Large intestine (tissue), 3 donors: ENCODE results near the gene CRABP1. TPM values are rescaled to one million over a fixed set of nuclear protein-coding genes. Genes with fewer than 3 reads are reported as not detected.
A peak's percentile ranks its signal among the peaks of the same experiment; 100 is the strongest.

Experiments
- DNase-seq, 2 donors: peaks; one replicate each; pipeline versions ENCODE4 v3.0.0 to v3.0.0-alpha.2; 2013
- H3K27ac ChIP-seq: one replicate; pipeline ENCODE4 v1.5.1; 2013; ENCODE audit warnings: low read length
- H3K27me3 ChIP-seq: 2 replicates; pipeline ENCODE4 v1.6.1; 2013; ENCODE audit warnings: low read length; ENCODE audit not compliant: control insufficient read depth, insufficient read depth
- H3K36me3 ChIP-seq: 2 replicates; pipeline ENCODE4 v1.6.1; 2013; ENCODE audit warnings: low read length; ENCODE audit not compliant: control insufficient read depth, insufficient read depth
- H3K4me1 ChIP-seq: one replicate; pipeline ENCODE4 v1.6.1; 2013; ENCODE audit warnings: low read length; ENCODE audit not compliant: control insufficient read depth, insufficient read depth
- H3K4me3 ChIP-seq: one replicate; pipeline ENCODE4 v1.5.1; 2013; ENCODE audit warnings: low read length
- H3K9me3 ChIP-seq: one replicate; pipeline ENCODE4 v1.6.1; 2013; ENCODE audit warnings: mild to moderate bottlenecking, low read depth, low read length, moderate library complexity; ENCODE audit not compliant: control insufficient read depth
- WGBS: methylation state at CpG from one replicate; pipeline ENCODE4 v1.1.5; 2013; ENCODE audit warnings: low lambda C conversion rate; ENCODE audit not compliant: insufficient coverage; 5-methylcytosine and 5-hydroxymethylcytosine counted together
- polyA plus RNA-seq: library from polyadenylated mRNA; unstranded; fragments of 120-200 nt; gene quantifications from one replicate; pipeline ENCODE4 v1.2.1, GENCODE V29; 2013

CRABP1 gene
- polyA plus RNA-seq, 1 donor: 16.9 TPM

DNA sequence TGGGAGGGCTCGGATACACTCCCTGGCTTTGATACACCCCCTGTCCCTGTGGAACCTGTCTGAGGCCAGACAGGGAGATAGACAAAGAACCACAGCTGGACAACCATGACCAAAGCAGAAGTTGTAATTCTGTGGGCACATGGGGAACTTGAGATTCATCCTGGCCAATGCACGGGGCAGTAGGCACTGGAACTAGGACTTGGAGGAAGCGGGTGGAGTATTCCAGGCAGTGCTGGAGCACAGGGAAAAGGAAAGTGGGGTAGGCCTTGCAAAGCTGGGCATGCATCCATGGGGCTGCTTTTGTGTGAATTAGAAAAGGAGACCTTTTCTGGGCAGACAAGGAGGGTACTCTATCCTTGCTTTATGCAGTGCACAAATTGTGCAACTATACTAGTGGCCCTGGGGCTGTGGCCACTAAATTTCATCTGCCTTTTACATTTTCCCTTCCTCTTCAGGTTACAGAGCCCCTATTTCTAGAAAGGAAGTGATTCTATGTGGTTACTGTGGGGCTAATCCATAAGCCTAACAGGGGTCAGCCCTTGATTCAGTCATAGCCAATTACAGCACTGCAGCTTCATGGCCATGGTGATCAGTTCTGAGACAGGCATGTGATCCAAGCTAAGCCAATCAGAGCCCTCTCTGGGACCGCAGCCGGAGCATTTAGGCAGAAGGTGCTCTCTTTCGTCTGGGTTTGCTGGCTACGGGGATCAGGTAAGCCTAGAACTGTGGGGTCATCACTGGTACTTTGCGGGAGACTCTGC lies 21.0 kb downstream of the CRABP1 start:
- H3K36me3 ChIP-seq: no peaks in the 10 kb centered on the region
- no peaks in the 10 kb centered on the region for H3K9me3 ChIP-seq
- 83% methylated on average over 1 of the region's 8 CpGs for WGBS
- no peak for DNase-seq
- no peak overlapping the region for H3K27ac ChIP-seq
- no peaks in the 10 kb centered on the region for H3K27me3 ChIP-seq
- no peak overlapping the region for H3K4me3 ChIP-seq
- H3K4me1 ChIP-seq: no peaks in the 10 kb centered on the region

DNA sequence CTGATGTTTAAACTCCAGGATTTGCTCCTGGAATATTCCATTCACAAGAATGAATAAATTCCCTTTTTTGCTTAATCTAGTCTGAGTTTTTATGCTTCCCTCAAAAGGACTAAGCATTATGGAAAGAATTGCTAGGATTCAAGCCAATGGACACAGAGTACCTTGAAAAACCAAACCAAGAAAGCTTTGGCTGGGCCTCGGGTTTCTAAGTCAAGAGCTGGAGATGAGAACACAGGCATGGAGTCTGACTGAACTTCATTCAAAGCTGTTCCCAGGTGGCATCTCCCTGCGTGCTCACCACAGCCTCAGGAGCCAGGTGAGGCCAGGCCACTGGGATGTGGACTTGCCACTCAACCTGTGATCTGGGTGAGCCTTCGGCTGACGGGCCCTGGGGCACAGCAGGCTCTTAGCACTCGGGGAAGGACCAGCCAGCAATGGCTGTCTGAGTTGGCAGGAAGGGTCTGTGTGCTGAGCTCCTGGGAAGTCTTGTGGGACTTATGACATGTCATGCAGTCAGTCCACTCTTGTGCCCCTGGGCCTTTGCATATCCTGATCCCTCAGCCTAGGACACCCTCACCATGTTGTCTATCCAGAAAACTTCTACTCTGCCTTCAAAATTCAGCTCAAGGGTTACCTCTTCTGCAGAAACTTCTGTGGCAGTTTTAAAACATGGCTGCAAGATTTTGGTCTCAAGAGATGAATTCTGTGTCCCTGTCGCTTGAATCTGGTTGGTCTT lies 21.8 kb downstream of the CRABP1 start:
- no CpG with 5 or more reads among the region's 6 CpGs for WGBS

DNA sequence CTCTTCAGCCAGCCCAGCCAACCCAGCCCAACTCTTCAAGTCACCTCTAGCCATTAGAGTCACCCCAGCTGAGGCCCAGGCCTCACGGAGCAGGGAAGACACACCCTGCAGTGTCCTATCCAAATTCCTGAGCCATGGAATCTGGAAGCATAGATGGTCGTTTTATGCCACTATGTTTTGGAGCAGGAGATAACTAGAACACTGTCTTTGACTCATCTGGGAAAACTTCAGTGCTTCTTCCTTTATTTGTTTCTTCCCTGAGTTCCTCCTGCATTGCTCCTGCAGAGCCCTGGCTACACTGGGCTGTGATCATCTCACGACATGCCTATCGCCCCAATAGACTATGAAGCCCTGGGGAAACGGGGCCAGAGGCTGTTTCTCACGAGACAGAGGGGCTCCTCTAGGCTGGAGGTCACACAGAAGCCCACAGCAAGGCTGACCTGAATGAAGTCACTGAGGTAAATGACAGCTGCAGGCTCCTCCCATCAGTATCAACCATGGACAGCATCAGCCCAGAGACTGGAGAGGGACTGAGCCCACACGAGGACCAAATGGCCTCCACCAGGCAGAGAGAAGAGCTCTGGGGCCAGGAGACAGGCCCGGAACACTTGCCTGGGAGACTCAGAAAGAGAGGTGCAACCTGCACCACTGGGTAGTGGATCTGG lies 22.7 kb downstream of the CRABP1 start:
- Histone ChIP-seq H3K4me3 (no peak overlapping the region), H3K9me3 (no peaks in the 10 kb centered on the region), H3K27ac (no peak overlapping the region), H3K36me3 (no peaks in the 10 kb centered on the region), H3K4me1 (no peaks in the 10 kb centered on the region), H3K27me3 (no peaks in the 10 kb centered on the region)
- no peak for DNase-seq
- WGBS: no CpG with 5 or more reads among the region's 8 CpGs

More for the DNA sequence above, 21.8 kb downstream of the CRABP1 start:
- no peak for DNase-seq
- no peaks in the 10 kb centered on the region for H3K36me3 ChIP-seq
- no peaks in the 10 kb centered on the region for H3K9me3 ChIP-seq
- no peak overlapping the region for H3K27ac ChIP-seq
- H3K4me1 ChIP-seq: no peaks in the 10 kb centered on the region
- no peak overlapping the region for H3K4me3 ChIP-seq
- no peaks in the 10 kb centered on the region for H3K27me3 ChIP-seq

- no peaks in the 10 kb centered on the region for H3K36me3 ChIP-seq
- no peaks in the 10 kb centered on the region for H3K4me1 ChIP-seq
- WGBS: 100% methylated on average over 1 of the region's 6 CpGs
- no peaks in the 10 kb centered on the region for H3K27me3 ChIP-seq
- H3K27ac ChIP-seq: no peak overlapping the region
- H3K4me3 ChIP-seq: no peak overlapping the region
- DNase-seq: no peak
- H3K9me3 ChIP-seq: no peaks in the 10 kb centered on the region
Observed at GRCh38 chr15:78363381-78363734, 23.2 kb downstream of the CRABP1 start.

DNA sequence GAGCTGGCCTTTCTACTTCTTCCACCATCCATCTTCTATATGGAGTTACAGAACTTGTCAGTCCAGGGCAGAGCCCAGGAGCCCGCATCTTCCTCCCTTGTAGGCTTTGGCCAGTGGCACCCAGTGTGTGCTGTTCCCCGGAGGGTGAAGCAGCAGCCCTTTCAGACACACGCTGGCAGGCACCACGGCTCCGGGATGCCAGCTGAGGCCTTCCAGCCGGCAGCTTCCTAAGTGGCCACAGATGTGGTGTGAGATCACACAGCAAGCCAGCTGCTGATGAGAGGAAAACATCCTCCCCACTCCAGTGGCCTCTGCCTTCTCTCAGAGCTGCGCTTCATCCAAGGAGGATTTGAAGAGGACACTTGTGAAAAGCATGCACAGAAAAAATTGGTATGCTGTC lies 24.1 kb downstream of the CRABP1 start:
- no peak overlapping the region for H3K27ac ChIP-seq

DNA sequence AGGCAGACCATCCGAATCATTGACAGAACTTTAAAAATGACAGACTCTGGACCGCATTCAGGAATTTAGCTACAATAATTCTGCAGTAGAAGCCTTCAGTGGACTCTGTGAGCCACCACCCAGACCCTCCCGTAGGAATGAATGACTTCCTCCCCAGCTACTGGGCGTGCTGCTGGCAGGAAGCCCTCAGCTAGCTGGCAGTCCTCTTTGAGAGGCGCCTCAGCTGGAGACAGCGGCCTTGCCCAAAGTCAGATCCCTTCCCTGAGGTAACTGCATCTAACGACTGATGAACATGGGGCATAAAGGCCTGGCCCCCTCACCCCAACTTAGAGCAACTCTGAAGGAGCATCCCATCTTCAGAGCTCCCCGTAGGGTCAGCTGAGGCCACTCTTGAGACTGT lies 25.8 kb downstream of the CRABP1 start:
- Histone ChIP-seq H3K4me3 (no peak overlapping the region), H3K4me1 (no peaks in the 10 kb centered on the region), H3K27ac (no peak overlapping the region), H3K27me3 (no peaks in the 10 kb centered on the region), H3K9me3 (no peaks in the 10 kb centered on the region), H3K36me3 (no peaks in the 10 kb centered on the region)
- WGBS: no CpG with 5 or more reads among the region's 8 CpGs
- no peak for DNase-seq

More for the DNA sequence above, 24.1 kb downstream of the CRABP1 start:
- no peaks in the 10 kb centered on the region for H3K9me3 ChIP-seq
- WGBS: no CpG with 5 or more reads among the region's 7 CpGs
- DNase-seq: peak in 1 of 2 donors; percentile 29
- H3K4me1 ChIP-seq: no peaks in the 10 kb centered on the region
- H3K4me3 ChIP-seq: no peak overlapping the region
- H3K27me3 ChIP-seq: no peaks in the 10 kb centered on the region
- H3K36me3 ChIP-seq: no peaks in the 10 kb centered on the region

DNA sequence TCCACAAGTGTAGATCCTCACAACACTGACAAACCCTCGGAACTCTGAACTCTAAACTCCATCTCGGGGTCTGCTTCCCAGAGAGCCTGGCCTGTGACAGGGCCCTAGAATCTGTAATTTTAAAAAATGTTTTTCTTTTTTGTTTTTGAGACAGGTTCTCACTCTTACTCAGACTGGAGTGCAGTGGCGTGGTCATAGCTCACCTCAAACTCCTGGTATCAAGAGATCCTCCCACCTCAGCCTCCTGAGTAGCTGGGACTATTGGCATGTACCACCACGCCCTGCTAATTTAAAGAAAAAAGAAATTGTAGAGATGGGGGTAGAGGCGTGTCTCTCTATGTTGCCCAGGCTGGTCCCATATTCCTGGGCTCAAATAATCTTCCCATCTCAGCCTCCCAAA lies 26.2 kb downstream of the CRABP1 start:
- Histone ChIP-seq H3K36me3 (no peaks in the 10 kb centered on the region), H3K9me3 (no peaks in the 10 kb centered on the region), H3K4me1 (no peaks in the 10 kb centered on the region), H3K27ac (no peak overlapping the region), H3K4me3 (no peak overlapping the region), H3K27me3 (no peaks in the 10 kb centered on the region)
- no peak for DNase-seq
- 100% methylated on average over 1 of the region's 5 CpGs for WGBS

DNA sequence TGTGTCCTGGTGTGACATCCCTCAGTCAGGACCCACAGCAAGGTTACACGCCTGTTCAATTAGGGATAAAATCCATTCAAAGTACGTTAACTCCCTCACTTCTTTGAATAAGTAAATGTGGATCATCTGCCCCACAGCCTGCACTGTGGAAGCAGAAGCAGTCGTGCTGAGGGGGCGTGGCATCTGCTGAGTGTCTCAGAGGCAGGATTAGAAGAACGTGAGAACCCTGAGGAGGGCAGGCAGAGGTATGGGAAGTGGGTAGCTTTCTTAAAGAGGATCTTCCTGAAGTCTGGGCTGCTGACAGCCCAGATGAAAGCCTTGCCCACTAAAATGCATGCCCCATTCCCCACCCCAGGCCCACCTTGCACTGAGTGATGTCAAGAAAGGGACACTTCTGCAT lies 28.5 kb downstream of the CRABP1 start:
- Histone ChIP-seq H3K9me3 (no peaks in the 10 kb centered on the region), H3K36me3 (no peaks in the 10 kb centered on the region), H3K4me1 (peaks cover 10% of the 10 kb centered on the region), H3K27me3 (no peaks in the 10 kb centered on the region), H3K27ac (no peak overlapping the region), H3K4me3 (no peak overlapping the region)
- DNase-seq: peak in 1 of 2 donors; percentile 20
- WGBS: no CpG with 5 or more reads among the region's 5 CpGs

DNA sequence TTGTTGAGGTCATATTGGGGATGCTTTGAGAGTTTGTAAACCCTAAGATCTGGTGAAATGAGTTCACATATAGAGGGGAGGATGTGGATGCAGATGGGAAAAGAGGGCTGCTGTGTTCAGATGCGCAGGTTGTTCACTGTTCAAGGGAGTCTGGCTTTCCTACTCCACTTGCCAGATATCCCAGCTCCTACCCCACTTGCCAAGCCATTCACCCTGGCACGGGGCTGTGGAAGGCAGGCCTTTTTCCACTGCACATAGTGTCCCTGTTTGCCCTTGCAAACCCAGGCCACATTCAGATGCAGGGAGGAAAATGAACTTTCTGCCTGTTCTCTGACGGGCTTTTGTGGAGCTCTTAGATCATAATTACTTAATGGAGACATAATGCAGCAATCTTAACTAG lies 29.0 kb downstream of the CRABP1 start:
- Histone ChIP-seq H3K36me3 (no peaks in the 10 kb centered on the region), H3K4me3 (no peak overlapping the region), H3K27me3 (no peaks in the 10 kb centered on the region), H3K4me1 (peaks cover 15% of the 10 kb centered on the region), H3K27ac (no peak overlapping the region), H3K9me3 (no peaks in the 10 kb centered on the region)
- no peak for DNase-seq
- no CpG with 5 or more reads among the region's 3 CpGs for WGBS

- WGBS: no CpG with 5 or more reads among the region's 6 CpGs
- DNase-seq: no peak
- peaks cover 24% of the 10 kb centered on the region for H3K4me1 ChIP-seq
Observed at GRCh38 chr15:78370013-78370412, 29.9 kb downstream of the CRABP1 start.

More at GRCh38 chr15:78370013-78370412, 29.9 kb downstream of the CRABP1 start:
- Histone ChIP-seq H3K27ac (no peak overlapping the region), H3K4me3 (no peak overlapping the region), H3K9me3 (no peaks in the 10 kb centered on the region), H3K36me3 (no peaks in the 10 kb centered on the region), H3K27me3 (no peaks in the 10 kb centered on the region)
